IPS-20b (cell line): Measurements from ENCODE around the gene EMC10.

Experiments
- H3K27ac ChIP-seq: one replicate; pipeline ENCODE4 v1.5.1; 2013; ENCODE audit warnings: low read length
- H3K27me3 ChIP-seq: 2 replicates; pipeline ENCODE4 v1.6.1; 2013; ENCODE audit warnings: mild to moderate bottlenecking, low read length, inconsistent platforms; ENCODE audit not compliant: insufficient read depth
- H3K36me3 ChIP-seq: 2 replicates; pipeline ENCODE4 v1.6.1; 2013; ENCODE audit warnings: low read depth, mild to moderate bottlenecking, inconsistent platforms, low read length, moderate library complexity; ENCODE audit not compliant: insufficient read depth
- H3K4me1 ChIP-seq: 2 replicates; pipeline ENCODE4 v1.6.1; 2013; ENCODE audit warnings: mild to moderate bottlenecking, control low read depth, inconsistent platforms, low read length, moderate library complexity; ENCODE audit not compliant: insufficient read depth
- H3K4me3 ChIP-seq: 2 replicates; pipeline ENCODE4 v1.5.1; 2013; ENCODE audit warnings: mild to moderate bottlenecking, low read length, inconsistent platforms
- H3K9ac ChIP-seq: 2 replicates; pipeline ENCODE4 v1.6.1; 2013; ENCODE audit warnings: low read depth, mild to moderate bottlenecking, inconsistent platforms, low read length, moderate library complexity
- H3K9me3 ChIP-seq: 2 replicates; pipeline ENCODE4 v1.6.1; 2013; ENCODE audit warnings: mild to moderate bottlenecking, low read depth, low read length, inconsistent platforms; ENCODE audit not compliant: insufficient read depth

Gene EMC10

DNA sequence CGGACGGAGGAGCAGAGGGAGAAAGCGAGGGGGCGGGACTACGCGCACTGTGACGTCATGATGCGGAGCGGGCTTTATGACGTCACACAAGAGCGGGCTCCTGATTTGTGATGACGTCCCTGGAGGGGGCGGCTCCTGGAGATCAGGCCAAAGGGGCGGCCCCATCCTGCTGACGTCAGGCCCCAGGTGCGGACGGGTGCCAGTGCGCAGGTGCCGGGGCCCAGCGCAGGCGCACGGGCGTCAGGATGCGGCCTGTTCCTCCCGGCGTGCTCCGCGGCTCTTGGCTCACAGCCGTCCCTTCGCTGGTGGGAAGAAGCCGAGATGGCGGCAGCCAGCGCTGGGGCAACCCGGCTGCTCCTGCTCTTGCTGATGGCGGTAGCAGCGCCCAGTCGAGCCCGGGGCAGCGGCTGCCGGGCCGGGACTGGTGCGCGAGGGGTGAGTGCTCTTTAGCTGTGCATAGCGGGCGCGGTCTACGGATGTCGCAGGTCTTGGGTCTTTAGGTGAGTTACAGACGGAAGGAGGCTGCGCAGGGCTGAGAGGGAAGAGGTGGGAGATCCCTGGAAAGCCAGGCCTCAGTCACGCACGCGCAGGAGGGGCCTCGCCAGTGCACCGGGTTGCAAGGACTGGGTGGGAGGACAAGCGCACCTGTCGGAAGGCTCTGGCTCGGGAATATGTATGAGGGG, at the start of gene EMC10, which contains the start of gene GARIN5A:
TSS of gene EMC10 (plus strand) at position 284 of the 683 bp plus-strand sequence. CDS start at position 322, 38 bp downstream.
TSS of gene GARIN5A (minus strand) at position 625 of the 683 bp plus-strand sequence. CDS start at position 165, 460 bp downstream.
- H3K27ac ChIP-seq = peak within 1 kb of the TSS; percentile 65
- peak within 1 kb of the TSS; percentile 91 for H3K9ac ChIP-seq
- H3K36me3 ChIP-seq = peaks cover 12% of the 10 kb centered on the region; the same call in 1 of the 2 replicates
- H3K4me3 ChIP-seq = peak within 1 kb of the TSS; percentile 89
- no peaks in the 10 kb centered on the region for H3K27me3 ChIP-seq
- H3K4me1 ChIP-seq = no peaks in the 10 kb centered on the region
- H3K9me3 ChIP-seq = peaks cover 38% of the 10 kb centered on the region

DNA sequence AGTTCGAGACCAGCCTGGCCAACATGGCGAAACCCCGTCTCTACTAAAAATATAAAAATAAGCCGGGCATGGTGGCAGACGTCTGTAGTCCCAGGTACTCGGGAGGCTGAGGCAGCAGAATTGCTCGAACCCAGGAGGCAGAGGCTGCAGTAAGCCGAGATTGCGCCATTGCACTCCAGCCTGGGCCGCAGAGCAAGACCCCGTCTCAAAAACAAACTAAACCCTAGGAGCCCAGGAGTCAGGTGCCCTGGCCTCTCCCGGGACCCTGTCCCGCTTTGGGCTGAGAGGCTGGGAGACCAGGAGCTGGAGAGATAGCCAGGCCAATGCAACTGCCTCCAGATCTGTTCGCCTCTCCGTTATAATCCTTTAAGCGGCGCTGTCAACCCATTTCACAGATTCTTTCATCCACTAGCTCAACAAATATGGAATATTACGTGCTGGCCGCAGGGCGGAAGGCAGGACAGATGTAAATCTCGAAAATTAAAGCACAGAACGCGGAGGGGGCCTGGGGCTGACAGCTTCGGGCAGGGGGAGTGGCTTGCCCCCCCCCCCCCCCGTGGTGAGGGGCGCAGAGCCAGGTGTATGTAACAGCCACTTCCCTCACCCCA, 48.9 kb upstream of the EMC10 start:
- peaks cover 39% of the 10 kb centered on the region for H3K27me3 ChIP-seq
- H3K36me3 ChIP-seq = no peaks in the 10 kb centered on the region
- peaks cover 7% of the 10 kb centered on the region; the same call in 1 of the 2 replicates for H3K4me1 ChIP-seq
- H3K9me3 ChIP-seq = no peaks in the 10 kb centered on the region
- H3K27ac ChIP-seq = no peak overlapping the region
- H3K4me3 ChIP-seq = no peak overlapping the region; the same call in 1 of the 2 replicates
- no peak overlapping the region for H3K9ac ChIP-seq

DNA sequence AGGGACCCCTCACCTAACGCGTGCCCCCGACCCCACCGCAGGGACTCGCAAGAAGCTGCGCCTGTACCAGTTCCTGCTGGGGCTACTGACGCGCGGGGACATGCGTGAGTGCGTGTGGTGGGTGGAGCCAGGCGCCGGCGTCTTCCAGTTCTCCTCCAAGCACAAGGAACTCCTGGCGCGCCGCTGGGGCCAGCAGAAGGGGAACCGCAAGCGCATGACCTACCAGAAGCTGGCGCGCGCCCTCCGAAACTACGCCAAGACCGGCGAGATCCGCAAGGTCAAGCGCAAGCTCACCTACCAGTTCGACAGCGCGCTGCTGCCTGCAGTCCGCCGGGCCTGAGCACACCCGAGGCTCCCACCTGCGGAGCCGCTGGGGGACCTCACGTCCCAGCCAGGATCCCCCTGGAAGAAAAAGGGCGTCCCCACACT, 48.3 kb upstream of the EMC10 start:
- Histone ChIP-seq H3K4me1 (peaks cover 10% of the 10 kb centered on the region; the same call in 1 of the 2 replicates), H3K27me3 (peaks cover 43% of the 10 kb centered on the region), H3K36me3 (no peaks in the 10 kb centered on the region), H3K27ac (no peak overlapping the region), H3K4me3 (peak overlapping the region; percentile 20; the same call in 1 of the 2 replicates), H3K9ac (no peak overlapping the region), H3K9me3 (no peaks in the 10 kb centered on the region)

DNA sequence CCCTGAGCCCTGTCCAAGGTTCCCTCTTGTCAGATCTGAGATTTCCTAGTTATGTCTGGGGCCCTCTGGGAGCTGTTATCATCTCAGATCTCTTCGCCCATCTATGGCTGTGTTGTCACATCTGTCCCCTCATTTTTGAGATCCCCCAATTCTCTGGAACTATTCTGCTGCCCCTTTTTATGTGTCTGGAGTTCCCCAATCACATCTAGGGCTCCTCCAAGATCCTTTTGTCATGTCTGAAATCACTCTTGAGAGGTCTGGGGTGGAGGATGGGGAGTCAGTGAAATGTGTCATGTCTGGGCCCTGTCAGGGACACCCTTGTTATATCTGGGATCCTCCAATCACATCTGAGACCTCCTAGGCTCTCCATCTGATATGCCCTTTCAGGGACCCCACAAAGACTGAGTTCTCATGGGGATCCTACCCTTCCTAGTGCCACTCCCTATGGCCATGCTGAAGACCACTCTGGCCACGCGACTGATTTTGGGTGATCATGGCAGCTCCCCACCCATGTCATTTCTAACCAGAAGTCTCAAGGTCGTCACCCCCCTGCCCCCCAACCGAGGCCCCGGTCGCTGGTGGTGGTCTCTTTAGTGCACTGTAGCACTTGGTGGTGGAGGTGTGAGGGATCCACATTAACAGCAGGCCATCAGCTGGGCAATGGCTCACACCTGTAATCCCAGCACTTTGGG, 47.4 kb upstream of the EMC10 start:
- H3K27me3 ChIP-seq = peaks cover 45% of the 10 kb centered on the region
- H3K4me1 ChIP-seq = peaks cover 12% of the 10 kb centered on the region; the same call in 1 of the 2 replicates
- no peaks in the 10 kb centered on the region for H3K36me3 ChIP-seq
- no peaks in the 10 kb centered on the region for H3K9me3 ChIP-seq
- H3K9ac ChIP-seq = no peak overlapping the region
- no peak overlapping the region for H3K27ac ChIP-seq
- H3K4me3 ChIP-seq = no peak overlapping the region

DNA sequence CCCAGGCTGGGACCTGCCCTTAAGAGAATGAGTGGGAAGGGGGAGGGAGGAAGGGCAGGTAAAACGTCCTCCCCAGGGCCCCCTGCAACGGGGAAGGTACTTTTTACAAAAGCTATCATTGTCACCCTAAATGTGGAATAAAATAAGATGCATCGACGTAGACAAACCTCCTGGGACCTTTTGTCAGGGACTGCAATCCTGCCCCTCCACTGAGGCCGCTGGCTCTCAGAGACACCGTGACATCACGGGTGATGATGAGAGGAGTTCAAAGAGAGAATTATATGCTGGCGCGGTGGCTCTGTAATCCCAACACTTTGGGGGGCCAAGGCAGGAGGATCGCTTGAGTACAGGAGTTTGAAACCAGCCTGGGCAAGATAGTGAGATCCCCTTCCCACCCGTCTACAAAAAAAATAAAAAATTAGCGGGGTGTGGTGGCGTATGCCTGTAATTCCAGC, 45.4 kb upstream of the EMC10 start:
- Histone ChIP-seq H3K9ac (peak overlapping the region; percentile 53; the same call in 1 of the 2 replicates), H3K4me3 (peak overlapping the region; percentile 79), H3K27ac (no peak overlapping the region), H3K27me3 (peaks cover 45% of the 10 kb centered on the region), H3K4me1 (peaks cover 12% of the 10 kb centered on the region; the same call in 1 of the 2 replicates), H3K36me3 (no peaks in the 10 kb centered on the region), H3K9me3 (no peaks in the 10 kb centered on the region)

DNA sequence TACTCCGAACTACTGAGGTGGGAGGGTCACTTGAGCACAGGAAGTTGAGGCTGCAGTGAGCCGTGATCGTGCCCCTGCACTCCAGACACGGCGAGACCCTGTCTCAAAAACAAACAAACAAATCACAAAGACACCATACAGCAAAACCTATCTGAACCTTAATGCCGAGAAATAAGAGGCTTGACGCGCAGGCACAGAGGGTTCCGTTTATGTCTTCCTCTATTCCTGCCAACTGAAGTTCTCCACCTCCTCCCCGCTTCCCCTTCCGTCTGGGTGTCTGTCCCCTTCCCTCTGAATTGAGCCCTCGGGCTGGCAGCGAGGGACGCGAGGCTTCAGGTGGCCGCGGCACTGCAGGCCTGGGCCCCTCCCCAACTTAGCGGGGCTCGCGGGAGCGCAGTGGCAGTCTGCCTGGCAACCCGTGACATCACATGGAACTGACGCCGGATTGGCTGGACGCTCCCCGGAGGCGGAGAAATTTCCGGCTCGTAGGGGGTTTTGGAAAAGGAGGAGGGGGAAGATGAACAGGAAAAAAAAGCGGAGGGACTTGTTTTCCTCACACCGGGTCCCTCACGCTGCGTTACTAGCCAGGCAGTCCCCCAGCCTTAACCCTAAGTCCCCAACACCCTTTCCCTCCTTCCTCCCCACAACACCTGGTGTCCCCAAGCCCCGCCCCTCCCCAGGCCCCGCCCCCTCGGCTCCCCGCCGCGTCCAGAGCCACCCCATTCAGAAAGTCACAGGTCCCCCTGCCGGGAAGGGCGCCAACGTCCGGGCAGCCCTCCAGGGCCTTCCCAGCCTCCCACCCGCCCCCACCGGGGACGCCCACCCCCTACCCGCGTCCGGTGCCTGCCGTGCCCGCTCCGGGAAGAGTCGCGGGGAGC, 44.7 kb upstream of the EMC10 start:
- Histone ChIP-seq H3K36me3 (no peaks in the 10 kb centered on the region), H3K27ac (no peak overlapping the region), H3K4me3 (peak overlapping the region; percentile 79), H3K4me1 (peaks cover 12% of the 10 kb centered on the region; the same call in 1 of the 2 replicates), H3K27me3 (peaks cover 45% of the 10 kb centered on the region), H3K9ac (peak overlapping the region; percentile 53; the same call in 1 of the 2 replicates), H3K9me3 (no peaks in the 10 kb centered on the region)

DNA sequence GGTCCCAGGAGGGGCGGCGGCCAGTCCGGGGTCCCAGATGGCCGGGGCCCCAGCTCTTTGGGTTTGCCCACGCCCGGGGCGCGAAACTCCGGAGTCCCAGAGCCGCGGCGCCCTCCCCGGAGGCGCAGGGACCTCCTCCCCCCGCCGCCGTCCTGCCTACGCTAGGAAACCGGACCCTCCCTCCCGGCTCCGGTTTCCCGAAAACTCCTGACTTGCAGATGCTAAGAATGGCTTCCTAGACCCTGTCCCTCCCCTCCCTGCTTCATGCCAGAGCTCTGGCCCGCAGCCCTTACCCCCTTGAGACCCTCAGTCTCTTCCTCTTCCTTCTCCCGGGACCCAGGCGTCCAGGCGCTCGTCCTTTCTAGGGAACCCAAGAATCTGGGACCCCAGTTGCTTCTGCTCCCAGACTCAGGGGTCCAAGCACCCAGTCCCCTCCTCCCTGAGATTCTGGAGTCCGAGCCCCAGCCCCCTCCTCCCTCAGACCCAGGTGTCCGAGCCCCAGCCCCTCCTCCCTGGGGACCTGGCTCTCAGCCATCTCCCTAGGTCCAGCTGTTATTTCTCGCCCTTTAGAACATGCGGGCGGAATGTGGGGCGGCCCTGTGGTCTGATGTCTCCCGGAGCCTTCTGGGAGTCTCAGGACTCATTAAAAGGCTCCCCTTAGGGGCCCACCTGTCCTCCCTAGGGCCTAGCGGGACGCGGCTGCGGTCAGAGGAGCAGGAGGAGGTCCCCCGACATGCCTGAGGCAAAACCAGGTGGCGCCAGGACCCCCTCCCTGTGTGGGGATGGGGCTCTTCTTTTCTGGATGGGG, 43.9 kb upstream of the EMC10 start, which contains the start of gene MYBPC2:
TSS of gene MYBPC2 (plus strand) at position 672 of the 808 bp plus-strand sequence. CDS start at position 734, 62 bp downstream.
- Histone ChIP-seq H3K4me1 (peaks cover 12% of the 10 kb centered on the region; the same call in 1 of the 2 replicates), H3K27me3 (peaks cover 45% of the 10 kb centered on the region), H3K36me3 (no peaks in the 10 kb centered on the region), H3K27ac (no peak within 1 kb of the TSS), H3K9ac (peak within 1 kb of the TSS; percentile 73; the same call in 1 of the 2 replicates), H3K9me3 (no peaks in the 10 kb centered on the region), H3K4me3 (peak within 1 kb of the TSS; percentile 79)

DNA sequence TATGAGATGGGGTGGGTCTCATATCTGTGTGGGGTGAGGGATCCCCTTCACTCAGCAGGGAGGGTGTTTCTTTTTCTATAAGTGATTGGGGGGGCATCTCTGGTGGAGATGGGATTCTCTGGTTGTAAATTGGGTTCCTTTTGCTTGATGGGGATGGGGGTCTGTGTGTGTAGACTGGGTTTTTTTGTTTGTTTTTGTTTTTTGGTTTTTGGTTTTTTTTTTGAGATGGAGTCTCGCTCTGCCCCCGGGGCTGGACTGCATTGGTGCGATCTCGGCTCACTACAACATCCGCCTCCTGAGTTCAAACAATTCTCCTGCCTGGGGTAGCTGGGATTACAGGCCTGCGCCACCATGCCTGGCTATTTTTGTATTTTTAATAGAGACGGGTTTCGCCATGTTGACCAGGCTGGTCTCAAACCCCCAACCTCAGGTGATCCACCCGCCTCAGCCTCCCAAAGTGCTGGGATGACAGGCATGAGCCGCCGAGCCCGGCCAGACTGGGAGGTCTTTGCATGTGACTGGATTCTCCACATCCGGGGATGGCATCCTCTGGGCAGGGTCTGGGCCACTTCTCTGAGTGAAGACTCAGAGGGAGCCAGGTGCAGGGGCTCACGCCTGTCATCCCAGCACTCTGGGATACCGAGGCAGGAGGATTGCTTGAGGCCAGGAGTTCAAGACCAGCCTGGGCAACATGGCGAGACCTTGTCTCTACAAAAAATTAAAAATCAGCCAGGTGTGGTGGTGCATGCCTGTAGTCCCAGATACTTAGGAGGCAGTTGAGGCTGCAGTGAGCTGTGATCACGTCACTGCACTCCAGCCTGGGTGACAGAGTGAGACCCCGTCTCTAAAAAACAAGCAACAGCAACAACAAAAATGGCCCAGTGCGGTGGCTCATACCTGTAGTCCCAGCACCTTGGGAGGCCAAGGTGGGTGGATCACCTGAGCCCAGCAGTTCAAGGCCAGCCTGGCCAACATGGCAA, 42.8 kb upstream of the EMC10 start:
- no peak overlapping the region for H3K27ac ChIP-seq
- H3K4me1 ChIP-seq = peaks cover 9% of the 10 kb centered on the region; the same call in 1 of the 2 replicates
- H3K9ac ChIP-seq = no peak overlapping the region; the same call in 1 of the 2 replicates
- no peaks in the 10 kb centered on the region for H3K36me3 ChIP-seq
- peaks cover 35% of the 10 kb centered on the region for H3K27me3 ChIP-seq
- peak overlapping the region; percentile 72; the same call in 1 of the 2 replicates for H3K4me3 ChIP-seq
- H3K9me3 ChIP-seq = no peaks in the 10 kb centered on the region

DNA sequence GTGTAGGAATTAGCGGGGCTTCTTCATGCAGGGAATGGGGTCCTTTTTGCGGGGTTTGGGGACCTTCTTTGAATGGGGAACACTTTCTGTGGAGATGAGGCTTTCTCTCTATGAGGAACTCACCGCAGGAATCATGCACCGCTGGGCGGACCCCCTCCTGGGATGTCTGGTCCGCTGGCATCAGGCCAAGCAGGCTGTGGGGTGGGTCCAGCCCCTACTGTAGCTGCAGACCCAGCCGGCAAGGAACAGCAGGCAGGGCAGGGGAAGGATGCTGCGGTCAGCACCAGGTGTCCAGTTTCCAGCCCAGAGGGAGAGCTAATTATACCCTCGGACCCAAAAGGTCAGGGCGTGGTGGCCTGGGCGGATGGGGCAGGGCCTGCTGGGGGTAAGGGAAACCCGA, 41.8 kb upstream of the EMC10 start:
- peaks cover 8% of the 10 kb centered on the region; the same call in 1 of the 2 replicates for H3K4me1 ChIP-seq
- H3K27ac ChIP-seq = no peak overlapping the region

More for the DNA sequence above, 41.8 kb upstream of the EMC10 start:
- Histone ChIP-seq H3K36me3 (no peaks in the 10 kb centered on the region), H3K9ac (no peak overlapping the region), H3K27me3 (peaks cover 25% of the 10 kb centered on the region), H3K4me3 (no peak overlapping the region), H3K9me3 (no peaks in the 10 kb centered on the region)
